ENCODE data around the gene ARMC9. TPM values are rescaled to one million over a fixed set of nuclear protein-coding genes. Genes with fewer than 3 reads are reported as not detected.

Gene ARMC9
- total and polyA plus RNA-seq, 2 donors from 2014 or later, result 7.3 to 18.2 TPM

GRCh38 chr2:231244382-231245248, 46.2 kb downstream of the ARMC9 start:
- FAIRE-seq (no peak), DNase-seq (peak in 1 of 5 donors; percentile 11)
- intact Hi-C loops (cut with DNase I), result no loop called here
- H3K4me1 ChIP-seq (ENCODE audit: control insufficient read depth in 2 of 3, insufficient read depth in 2 of 3, low read depth in 1 of 3, low read length in 3 of 3), result no peaks in the 10 kb centered on the region
- no peak for TF ChIP-seq CTCF (IDR thresholded peaks at IDR 0.05; ENCODE audit: borderline replicate concordance, extremely low read depth, insufficient read depth)
- H3K27me3 ChIP-seq (ENCODE audit: control insufficient read depth, insufficient read depth, low read length), result no peaks in the 10 kb centered on the region
- H3K9me3 ChIP-seq (ENCODE audit: control insufficient read depth in 2 of 3, insufficient read depth in 1 of 3, low read length in 3 of 3), result no peaks in the 10 kb centered on the region
- H3K4me3 ChIP-seq (ENCODE audit: low read length in 3 of 3), result no peak overlapping the region
- H3K36me3 ChIP-seq (ENCODE audit: control insufficient read depth in 2 of 3, insufficient read depth in 3 of 3, low read length in 3 of 3), result peaks cover 0 to 4% (median 2%) of the 10 kb centered on the region in 3 donors
- no peak overlapping the region for H3K27ac ChIP-seq (ENCODE audit: low read depth in 2 of 2, low read length in 2 of 2)
- no peak overlapping the region for H3K9ac ChIP-seq (ENCODE audit: low read length in 3 of 3)

- no peak overlapping the region for H3K4me3 ChIP-seq (ENCODE audit: low read length in 3 of 3)
- H3K27me3 ChIP-seq (ENCODE audit: control insufficient read depth, insufficient read depth, low read length), result no peaks in the 10 kb centered on the region
- FAIRE-seq, result no peak
- H3K27ac ChIP-seq (ENCODE audit: low read depth in 2 of 2, low read length in 2 of 2), result no peak overlapping the region
- H3K4me1 ChIP-seq (ENCODE audit: control insufficient read depth in 2 of 3, insufficient read depth in 2 of 3, low read depth in 1 of 3, low read length in 3 of 3), result no peaks in the 10 kb centered on the region
- H3K36me3 ChIP-seq (ENCODE audit: control insufficient read depth in 2 of 3, insufficient read depth in 3 of 3, low read length in 3 of 3), result peaks cover 0 to 3% (median 2%) of the 10 kb centered on the region in 3 donors
- DNase-seq, result no peak
- H3K9me3 ChIP-seq (ENCODE audit: control insufficient read depth in 2 of 3, insufficient read depth in 1 of 3, low read length in 3 of 3), result no peaks in the 10 kb centered on the region
- TF ChIP-seq CTCF (IDR thresholded peaks at IDR 0.05; ENCODE audit: borderline replicate concordance, extremely low read depth, insufficient read depth), result no peak
- intact Hi-C loops (cut with DNase I), result no loop called here
- no peak overlapping the region for H3K9ac ChIP-seq (ENCODE audit: low read length in 3 of 3)
These were observed 47.0 kb downstream of the ARMC9 start for GRCh38 chr2:231245249-231246094.

GRCh38 chr2:231246171-231246842, 47.9 kb downstream of the ARMC9 start:
- TF ChIP-seq CTCF (IDR thresholded peaks at IDR 0.05; ENCODE audit: borderline replicate concordance, extremely low read depth, insufficient read depth), result no peak
- Histone ChIP-seq H3K4me3 (ENCODE audit: low read length in 3 of 3) (no peak overlapping the region), H3K4me1 (ENCODE audit: control insufficient read depth in 2 of 3, insufficient read depth in 2 of 3, low read depth in 1 of 3, low read length in 3 of 3) (no peaks in the 10 kb centered on the region), H3K27ac (ENCODE audit: low read depth in 2 of 2, low read length in 2 of 2) (no peak overlapping the region), H3K9me3 (ENCODE audit: control insufficient read depth in 2 of 3, insufficient read depth in 1 of 3, low read length in 3 of 3) (no peaks in the 10 kb centered on the region), H3K36me3 (ENCODE audit: control insufficient read depth in 2 of 3, insufficient read depth in 3 of 3, low read length in 3 of 3) (peaks cover 0 to 3% (median under 1%) of the 10 kb centered on the region in 3 donors), H3K9ac (ENCODE audit: low read length in 3 of 3) (no peak overlapping the region), H3K27me3 (ENCODE audit: control insufficient read depth, insufficient read depth, low read length) (no peaks in the 10 kb centered on the region)
- no peak for FAIRE-seq
- no peak for DNase-seq
- intact Hi-C loops (cut with DNase I), result no loop called here
